Choroid plexus epithelial cell (primary cell): ENCODE results near the gene CYP27A1.

ENCODE experiments used
- DNase-seq: peaks from one replicate; pipeline ENCODE4 v3.0.0-alpha.2; 2010; ENCODE audit warnings: low read depth
- H3K4me3 ChIP-seq: 2 replicates; pipeline ENCODE4 v1.5.1; 2011; ENCODE audit warnings: low read depth, mild to moderate bottlenecking, control low read depth, low read length, moderate library complexity
- CTCF ChIP-seq: conservative IDR thresholded peaks from 2 replicates; pipeline ENCODE4 v1.5.1; 2011; ENCODE audit warnings: low read depth, mild to moderate bottlenecking, control low read depth, inconsistent platforms, low read length, moderate library complexity

Gene CYP27A1

GRCh38 chr2:218773881-218774280 lies 8.1 kb upstream of the CYP27A1 start:
- H3K4me3 ChIP-seq = no peak overlapping the region
- no peak for TF ChIP-seq CTCF
- no peak for DNase-seq

- H3K4me3 ChIP-seq = no peak overlapping the region
- no peak for TF ChIP-seq CTCF
- no peak for DNase-seq
Observed at GRCh38 chr2:218776488-218776887, 5.5 kb upstream of the CYP27A1 start.

GRCh38 chr2:218777276-218777990 lies 4.5 kb upstream of the CYP27A1 start:
- no peak overlapping the region for H3K4me3 ChIP-seq
- no peak for TF ChIP-seq CTCF
- no peak for DNase-seq

- TF ChIP-seq CTCF = no peak
- DNase-seq = no peak
Observed at GRCh38 chr2:218780046-218780445, 1.9 kb upstream of the CYP27A1 start.

GRCh38 chr2:218780851-218781690 lies 876 bp upstream of the CYP27A1 start:
- peak overlapping the region; percentile 70 for H3K4me3 ChIP-seq
- no peak for DNase-seq
- TF ChIP-seq CTCF = no peak

More at GRCh38 chr2:218780046-218780445, 1.9 kb upstream of the CYP27A1 start:
- no peak overlapping the region for H3K4me3 ChIP-seq

- H3K4me3 ChIP-seq = peak overlapping the region; percentile 70
- DNase-seq = peak; percentile 26
- no peak for TF ChIP-seq CTCF
Observed at GRCh38 chr2:218782528-218782844, 539 bp downstream of the CYP27A1 start.

- DNase-seq = no peak
- no peak for TF ChIP-seq CTCF
- H3K4me3 ChIP-seq = no peak overlapping the region
Observed at GRCh38 chr2:218783688-218784087, 1.7 kb downstream of the CYP27A1 start.
